Adrenal gland (tissue), 5 donors: ENCODE results near the gene PBX2.

Experiments used
- CTCF ChIP-seq, 6 experiments: fragments of 450-650 bp in 4 of 6; fragments of 200-600 bp in 2 of 6; sonication (generic) in 1 of 6; IDR thresholded peaks; 1 replicate in 5 of 6; 2 replicates in 1 of 6; pipeline versions ENCODE4 v1.5.1 to v1.8.0; 2016 to 2021; ENCODE audit warnings: antibody characterized with exemption in 6 of 6, mild to moderate bottlenecking in 2 of 6, moderate library complexity in 1 of 6
- POLR2A ChIP-seq, 2 donors: fragments of 450-650 bp; IDR thresholded peaks; one replicate each; pipeline ENCODE4 v1.6.1; 2017; ENCODE audit warnings: antibody characterized with exemption in 2 of 2, mild to moderate bottlenecking in 2 of 2, moderate library complexity in 1 of 2
- donor health status: DM: no; HTN: no; CAD: no.

DNA sequence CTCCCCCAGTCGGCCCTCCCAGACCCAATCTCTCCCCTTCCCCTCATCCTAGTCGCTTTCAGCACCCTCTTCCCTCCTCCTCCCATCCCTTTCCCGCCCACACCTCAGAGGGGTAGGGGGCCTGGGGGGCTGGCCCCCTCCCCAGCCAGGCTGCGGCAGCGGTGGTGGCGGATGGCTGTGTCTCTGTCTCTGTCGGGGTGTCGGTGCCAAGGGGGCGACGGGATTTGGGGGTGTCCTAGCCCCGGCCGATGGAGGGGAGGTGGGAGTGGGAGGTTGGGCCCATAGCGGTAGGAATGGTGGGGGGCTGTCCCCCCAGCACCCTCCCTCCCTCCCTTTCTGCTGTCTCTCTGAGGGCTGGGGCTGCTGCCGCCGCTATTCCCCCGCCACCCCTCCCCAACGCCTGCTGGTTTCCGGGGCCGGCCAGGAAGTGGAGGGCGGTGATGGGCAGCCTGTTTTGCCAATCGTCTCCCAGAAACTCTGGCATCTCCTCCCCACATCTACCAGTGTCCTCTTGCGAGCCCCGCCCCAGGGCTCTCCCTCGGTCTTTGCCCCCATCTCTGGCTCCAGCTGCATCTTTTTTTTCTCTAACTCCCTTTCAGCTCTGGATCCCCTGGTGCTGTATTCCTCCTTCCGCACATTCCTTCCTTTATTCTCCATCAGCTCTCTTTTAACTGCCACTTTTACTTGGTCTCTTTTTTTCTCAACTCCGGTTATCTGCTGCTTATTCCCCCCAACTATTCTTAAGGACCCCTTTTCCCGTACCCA is 14.1 kb downstream of the PBX2 start, which contains the start of gene AGPAT1:
- TF ChIP-seq CTCF (IDR thresholded peaks at IDR 0.05), result no peak
- peak in 1 of 2 donors; percentile 51 for TF ChIP-seq POLR2A (IDR thresholded peaks at IDR 0.05)
